K562 (cell line): ENCODE data around the gene VWA8. TPM values are rescaled to one million over a fixed set of nuclear protein-coding genes. Genes with fewer than 3 reads are reported as not detected.

ENCODE experiments used
- ARNT ChIP-seq, 2 experiments: fragments of 450-650 bp; IDR thresholded peaks; 2 replicates each; pipeline ENCODE4 v1.6.1; 2016; ENCODE audit warnings: mild to moderate bottlenecking in 1 of 2
- CCNT2 ChIP-seq: IDR thresholded peaks from 2 replicates; pipeline ENCODE4 v1.6.1; 2011; ENCODE audit warnings: borderline replicate concordance, low read depth, mild to moderate bottlenecking, moderate library complexity, mixed read lengths, low read length; ENCODE audit not compliant: insufficient read length; ENCODE audit errors: extremely low read depth
- CREM ChIP-seq: IDR thresholded peaks from 2 replicates; pipeline ENCODE4 v1.6.1; 2014; ENCODE audit warnings: antibody characterized with exemption, low read depth
- EGR1 ChIP-seq: fragments of 450-650 bp; conservative IDR thresholded peaks from 2 replicates; pipeline ENCODE4 v1.6.1; 2017; ENCODE audit warnings: mild to moderate bottlenecking
- EP300 ChIP-seq: IDR thresholded peaks from 2 replicates; pipeline ENCODE4 v1.6.1; 2012; ENCODE audit warnings: low read length, improper control_type of control experiment
- FOS ChIP-seq: IDR thresholded peaks from 3 replicates; pipeline ENCODE4 v1.6.1; 2011; ENCODE audit not compliant: insufficient read length; ENCODE audit errors: extremely low read depth
- FOXK2 ChIP-seq, 2 experiments: fragments of 450-650 bp; IDR thresholded peaks in 1 of 2; conservative IDR thresholded peaks in 1 of 2; 2 replicates each; pipeline ENCODE4 v1.6.1; 2016; ENCODE audit warnings: low read depth in 2 of 2, mild to moderate bottlenecking in 1 of 2
- HDAC3 ChIP-seq: fragments of 450-650 bp; IDR thresholded peaks from 2 replicates; pipeline ENCODE4 v1.6.1; 2018; ENCODE audit warnings: borderline replicate concordance, mild to moderate bottlenecking, moderate library complexity; ENCODE audit not compliant: partially characterized antibody
- HOXB6 ChIP-seq: fragments of 250-450 bp; sonication (Bioruptor Pico); IDR thresholded peaks from 2 replicates; pipeline ENCODE4 v1.5.1; 2022; ENCODE audit warnings: mild to moderate bottlenecking, borderline replicate concordance
- HSF4 ChIP-seq: fragments of 250-450 bp; sonication (Bioruptor Pico); IDR thresholded peaks from 2 replicates; pipeline ENCODE4 v2.1.2; 2022; ENCODE audit warnings: mild to moderate bottlenecking, moderate library complexity, borderline replicate concordance
- ILK ChIP-seq: fragments of 450-650 bp; IDR thresholded peaks from 2 replicates; pipeline ENCODE4 v1.6.1; 2016; ENCODE audit warnings: missing genetic modification characterization, low read depth, mild to moderate bottlenecking, missing compliant biosample characterization, moderate library complexity, borderline replicate concordance
- KLF10 ChIP-seq: fragments of 250-450 bp; sonication (Bioruptor Pico); IDR thresholded peaks from 2 replicates; pipeline ENCODE4 v1.6.1; 2021; ENCODE audit warnings: matching md5 sums
- MTA1 ChIP-seq: fragments of 450-650 bp; IDR thresholded peaks from 2 replicates; pipeline ENCODE4 v1.6.1; 2017; ENCODE audit warnings: borderline replicate concordance
- NR4A1 ChIP-seq, 2 experiments: fragments of 250-450 bp in 1 of 2; fragments of 450-650 bp in 1 of 2; sonication (Bioruptor Pico) in 1 of 2; IDR thresholded peaks; 2 replicates each; pipeline versions ENCODE4 v1.4.0 to v1.6.1; 2016 to 2020; ENCODE audit warnings: mild to moderate bottlenecking in 2 of 2, missing compliant biosample characterization in 1 of 2, missing genetic modification characterization in 1 of 2, moderate library complexity in 1 of 2
- OTX1 ChIP-seq: fragments of 450-650 bp; formaldehyde crosslinking; IDR thresholded peaks from 2 replicates; pipeline ENCODE4 v1.4.0; 2022; ENCODE audit warnings: mild to moderate bottlenecking
- PKNOX1 ChIP-seq: fragments of 450-650 bp; IDR thresholded peaks from 2 replicates; pipeline ENCODE4 v1.6.1; 2016
- RBM14 ChIP-seq: fragments of 200-400 bp; formaldehyde crosslinking; IDR thresholded peaks from 2 replicates; pipeline ENCODE4 v1.6.1; 2018; ENCODE audit warnings: low read depth, mild to moderate bottlenecking, low read length, moderate library complexity, borderline replicate concordance; ENCODE audit not compliant: insufficient read depth
- RBM39 ChIP-seq: fragments of 200-400 bp; formaldehyde crosslinking; optimal IDR thresholded peaks from 2 replicates; pipeline ENCODE3; 2018; ENCODE audit warnings: low read depth, low read length
- SETDB1 ChIP-seq: IDR thresholded peaks from one replicate; pipeline ENCODE4 v1.6.1; 2012; ENCODE audit warnings: low read length, control low read depth, inconsistent platforms
- SPI1 ChIP-seq: IDR thresholded peaks from 2 replicates; pipeline ENCODE4 v1.6.1; 2011; ENCODE audit warnings: low read depth, low read length, control low read depth, borderline replicate concordance
- TAL1 ChIP-seq: fragments of 450-650 bp; IDR thresholded peaks from 2 replicates; pipeline ENCODE4 v1.6.1; 2016; ENCODE audit warnings: mild to moderate bottlenecking
- TCFL5 ChIP-seq: fragments of 250-450 bp; sonication (Bioruptor Pico); conservative IDR thresholded peaks from 2 replicates; pipeline ENCODE4 v1.6.1; 2021; ENCODE audit warnings: mild to moderate bottlenecking, moderate library complexity, matching md5 sums
- ZC3H11A ChIP-seq: IDR thresholded peaks from 2 replicates; pipeline ENCODE4 v1.6.1; 2012; ENCODE audit warnings: low read depth, low read length, improper control_type of control experiment
- ZNF175 ChIP-seq: fragments of 200-800 bp; sonication (Bioruptor generic); IDR thresholded peaks from 2 replicates; pipeline ENCODE4 v1.6.1; 2016; ENCODE audit warnings: low read depth, mild to moderate bottlenecking, missing genetic modification characterization, missing compliant biosample characterization
- ZNF197 ChIP-seq: fragments of 200-800 bp; sonication (Bioruptor generic); IDR thresholded peaks from 2 replicates; pipeline ENCODE4 v1.6.1; 2016; ENCODE audit warnings: low read depth, missing genetic modification characterization, missing compliant biosample characterization
- ZNF253 ChIP-seq: fragments of 250-450 bp; sonication (Bioruptor Pico); conservative IDR thresholded peaks from 2 replicates; pipeline ENCODE4 v1.6.1; 2021; ENCODE audit warnings: mild to moderate bottlenecking
- ZZZ3 ChIP-seq: fragments of 450-650 bp; IDR thresholded peaks from 2 replicates; pipeline ENCODE4 v1.6.1; 2016; ENCODE audit warnings: antibody characterized with exemption, mild to moderate bottlenecking, moderate library complexity
- polyA plus RNA-seq, 8 experiments: library from polyadenylated mRNA; depleted of rRNA in 4 of 8; stranded (reverse) in 5 of 8; unstranded in 3 of 8; fragments of >200 nt; fragmentation: Nextera tagmentation in 2 of 8; fragmentation: Illumina TruSeq in 1 of 8; extraction: Ambion mirVana in 2 of 8; extraction: Trizol in 1 of 8; gene quantifications; 2 replicates each; pipeline versions ENCODE4 v1.2.1 to v1.2.3, GENCODE V29; 2011 to 2014; ENCODE audit warnings: inconsistent platforms in 1 of 8, missing spikeins in 1 of 8
- total RNA-seq, 7 experiments: library from RNA; depleted of rRNA in 6 of 7; stranded (reverse); fragments of >200 nt in 6 of 7; fragmentation: Illumina TruSeq in 2 of 7; extraction: Trizol in 2 of 7; gene quantifications; 2 replicates each; pipeline versions ENCODE4 v1.2.1 to v1.2.3, GENCODE V29; 2011 to 2021; ENCODE audit warnings: low replicate concordance in 1 of 7
- TF ChIP-seq, protein P1 (sequence below): IDR thresholded peaks from 2 replicates; pipeline ENCODE4 v1.6.1; 2011; ENCODE audit not compliant: insufficient read length; ENCODE audit errors: extremely low read depth
- TF ChIP-seq, protein P2 (sequence below): fragments of 450-650 bp; IDR thresholded peaks from 2 replicates; pipeline ENCODE4 v1.6.1; 2016; ENCODE audit warnings: antibody characterized with exemption

The VWA8 gene
- total and polyA plus RNA-seq, 9 of the 15 experiments (the other 6 are each of a cell fraction or from before 2014, with no cell fraction given), result 2.1 to 18.5 (median 13.3) TPM

DNA sequence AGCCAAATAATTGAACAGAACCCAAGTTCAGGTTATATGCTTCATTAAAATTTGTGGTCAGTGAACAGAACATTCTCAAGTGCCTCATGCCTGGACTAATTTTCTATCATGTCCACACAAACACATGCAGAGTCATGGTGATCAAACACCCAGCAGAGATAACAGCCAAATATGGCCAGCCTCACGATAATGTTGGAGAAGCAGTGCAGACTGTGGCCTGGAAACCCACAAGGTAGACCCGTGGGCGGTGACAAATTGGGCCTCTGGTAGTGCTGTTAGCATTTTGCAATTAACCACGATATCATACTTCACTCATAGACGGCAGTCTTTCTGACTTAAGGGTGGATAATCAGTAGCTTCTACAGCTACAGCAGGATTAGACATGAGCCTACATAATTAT is 35.0 kb upstream of the VWA8 start (continued):
- TF ChIP-seq PKNOX1, result peak; percentile 72
- TF ChIP-seq ARNT (IDR thresholded peaks at IDR 0.05), result peak in 1 of 2 experiments; percentile 79; a peak in 2 of 4 replicates
- TF ChIP-seq ZNF197, result no peak
- TF ChIP-seq CCNT2, result peak; percentile 85
- no peak for TF ChIP-seq SPI1
- TF ChIP-seq EP300, result peak; percentile 83
- TF ChIP-seq TAL1, result peak; percentile 76
- TF ChIP-seq, protein P1, sequence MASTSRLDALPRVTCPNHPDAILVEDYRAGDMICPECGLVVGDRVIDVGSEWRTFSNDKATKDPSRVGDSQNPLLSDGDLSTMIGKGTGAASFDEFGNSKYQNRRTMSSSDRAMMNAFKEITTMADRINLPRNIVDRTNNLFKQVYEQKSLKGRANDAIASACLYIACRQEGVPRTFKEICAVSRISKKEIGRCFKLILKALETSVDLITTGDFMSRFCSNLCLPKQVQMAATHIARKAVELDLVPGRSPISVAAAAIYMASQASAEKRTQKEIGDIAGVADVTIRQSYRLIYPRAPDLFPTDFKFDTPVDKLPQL, result no peak
- no peak for TF ChIP-seq ZNF253 (CRISPR knock-in tag)
- no peak for TF ChIP-seq KLF10
- no peak for TF ChIP-seq ZNF175 (CRISPR knock-in tag)
- no peak for TF ChIP-seq ZC3H11A
- TF ChIP-seq SETDB1, result no peak
- no peak for TF ChIP-seq HSF4
- TF ChIP-seq MTA1, result peak; percentile 61; the same call in 1 of the 2 replicates
- no peak for TF ChIP-seq NR4A1 (CRISPR knock-in tag; IDR thresholded peaks at IDR 0.05)
- TF ChIP-seq NR4A1 (tag; IDR thresholded peaks at IDR 0.05), result no peak
- no peak for TF ChIP-seq RBM14
- TF ChIP-seq, protein P2, sequence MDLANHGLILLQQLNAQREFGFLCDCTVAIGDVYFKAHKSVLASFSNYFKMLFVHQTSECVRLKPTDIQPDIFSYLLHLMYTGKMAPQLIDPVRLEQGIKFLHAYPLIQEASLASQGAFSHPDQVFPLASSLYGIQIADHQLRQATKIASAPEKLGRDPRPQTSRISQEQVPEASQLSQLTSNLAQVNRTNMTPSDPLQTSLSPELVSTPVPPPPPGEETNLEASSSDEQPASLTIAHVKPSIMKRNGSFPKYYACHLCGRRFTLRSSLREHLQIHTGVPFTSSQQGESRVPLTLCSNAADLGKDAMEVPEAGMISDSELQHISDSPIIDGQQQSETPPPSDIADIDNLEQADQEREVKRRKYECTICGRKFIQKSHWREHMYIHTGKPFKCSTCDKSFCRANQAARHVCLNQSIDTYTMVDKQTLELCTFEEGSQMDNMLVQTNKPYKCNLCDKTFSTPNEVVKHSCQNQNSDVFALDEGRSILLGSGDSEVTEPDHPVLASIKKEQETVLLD, result peak; percentile 72; the same call in 1 of the 2 replicates
- no peak for TF ChIP-seq RBM39
- TF ChIP-seq FOXK2 (conservative IDR thresholded peaks at IDR 0.05 in 1 of 2, IDR thresholded peaks at IDR 0.05 in 1 of 2; ENCODE audit: low read depth in 2 of 2), result 0 out of 4 replicates have a peak, but pooled peaks of 1 of the 2 experiments have one; percentile 30
- TF ChIP-seq ZZZ3, result no peak
- TF ChIP-seq OTX1 (CRISPR knock-in tag), result no peak
- TF ChIP-seq CREM, result peak; percentile 74
- TF ChIP-seq ILK (tag), result no peak
- peak; percentile 85 for TF ChIP-seq HDAC3
- peak; percentile 50 for TF ChIP-seq EGR1
- no peak for TF ChIP-seq HOXB6
- no peak for TF ChIP-seq FOS
- TF ChIP-seq TCFL5 (CRISPR knock-in tag), result no peak
